SK-N-SH treated with all-trans-retinoic acid at 6 μM for 48 hours (cell line): Measurements from ENCODE around the gene TRPM7.

Experiments
- ESRRG ChIP-seq: fragments of 250-450 bp; sonication (Bioruptor Pico); IDR thresholded peaks from 2 replicates; pipeline ENCODE4 v1.6.1; 2021; ENCODE audit warnings: mild to moderate bottlenecking
- OSR1 ChIP-seq: fragments of 250-450 bp; sonication (Bioruptor Pico); IDR thresholded peaks from 2 replicates; pipeline ENCODE4 v1.8.0; 2022; ENCODE audit warnings: moderate library complexity, mild to moderate bottlenecking, inconsistent platforms
- PPARA ChIP-seq: fragments of 250-450 bp; sonication (Bioruptor Pico); IDR thresholded peaks from 2 replicates; pipeline ENCODE4 v1.5.0; 2020; ENCODE audit warnings: mild to moderate bottlenecking, borderline replicate concordance
- TCF4 ChIP-seq: fragments of 250-450 bp; sonication (Bioruptor Pico); IDR thresholded peaks from 2 replicates; pipeline ENCODE4 v1.8.0; 2021; ENCODE audit warnings: mild to moderate bottlenecking, moderate library complexity, borderline replicate concordance
- ZFP3 ChIP-seq: fragments of 250-450 bp; sonication (Bioruptor Pico); IDR thresholded peaks from 2 replicates; pipeline ENCODE4 v1.5.0; 2020; ENCODE audit warnings: mild to moderate bottlenecking, moderate library complexity
- ZNF8 ChIP-seq: fragments of 450-650 bp; formaldehyde crosslinking; IDR thresholded peaks from 2 replicates; pipeline ENCODE4 v1.5.0; 2020; ENCODE audit warnings: mild to moderate bottlenecking, moderate library complexity
- TF ChIP-seq, protein P1 (sequence below): fragments of 250-450 bp; sonication (Bioruptor Pico); IDR thresholded peaks from 2 replicates; pipeline ENCODE4 v1.5.0; 2020; ENCODE audit warnings: mild to moderate bottlenecking, moderate library complexity
- TF ChIP-seq, protein P2 (sequence below): fragments of 250-450 bp; sonication (Bioruptor Pico); IDR thresholded peaks from 2 replicates; pipeline ENCODE4 v1.8.0; 2020; ENCODE audit warnings: mild to moderate bottlenecking, moderate library complexity, borderline replicate concordance
- TF ChIP-seq, protein P3 (sequence below): fragments of 250-450 bp; sonication (Bioruptor Pico); IDR thresholded peaks from 2 replicates; pipeline ENCODE4 v1.5.1; 2020; ENCODE audit warnings: low read depth, mild to moderate bottlenecking, moderate library complexity

DNA sequence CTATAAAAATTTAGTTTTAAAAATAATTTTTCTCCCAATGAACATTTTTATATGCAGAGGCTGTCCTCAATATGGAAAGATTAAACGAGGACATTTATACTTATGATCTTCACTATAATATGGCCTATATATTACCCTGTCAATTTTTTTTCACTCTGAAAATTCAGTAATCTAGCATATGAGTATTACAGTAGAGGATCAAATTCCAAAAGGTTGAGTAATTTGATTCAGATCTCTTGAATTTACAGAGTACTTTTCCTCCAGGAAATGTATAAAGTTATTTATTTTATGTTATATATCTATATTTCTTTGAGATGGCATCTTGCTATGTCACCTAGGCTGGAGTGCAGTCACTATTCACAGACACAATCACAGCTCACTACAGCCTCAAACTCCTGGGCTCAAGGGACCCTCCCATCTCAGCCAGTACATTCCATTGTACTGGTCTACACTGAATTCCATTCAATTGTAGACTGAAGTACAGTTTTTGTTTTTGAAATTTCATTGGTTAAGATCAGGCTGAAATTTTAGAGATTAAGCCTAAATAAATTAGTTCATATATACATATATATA, 16.3 kb upstream of the TRPM7 start:
- TF ChIP-seq ESRRG (CRISPR knock-in tag) = no peak
- TF ChIP-seq ZNF8 = no peak
- TF ChIP-seq, protein P1, sequence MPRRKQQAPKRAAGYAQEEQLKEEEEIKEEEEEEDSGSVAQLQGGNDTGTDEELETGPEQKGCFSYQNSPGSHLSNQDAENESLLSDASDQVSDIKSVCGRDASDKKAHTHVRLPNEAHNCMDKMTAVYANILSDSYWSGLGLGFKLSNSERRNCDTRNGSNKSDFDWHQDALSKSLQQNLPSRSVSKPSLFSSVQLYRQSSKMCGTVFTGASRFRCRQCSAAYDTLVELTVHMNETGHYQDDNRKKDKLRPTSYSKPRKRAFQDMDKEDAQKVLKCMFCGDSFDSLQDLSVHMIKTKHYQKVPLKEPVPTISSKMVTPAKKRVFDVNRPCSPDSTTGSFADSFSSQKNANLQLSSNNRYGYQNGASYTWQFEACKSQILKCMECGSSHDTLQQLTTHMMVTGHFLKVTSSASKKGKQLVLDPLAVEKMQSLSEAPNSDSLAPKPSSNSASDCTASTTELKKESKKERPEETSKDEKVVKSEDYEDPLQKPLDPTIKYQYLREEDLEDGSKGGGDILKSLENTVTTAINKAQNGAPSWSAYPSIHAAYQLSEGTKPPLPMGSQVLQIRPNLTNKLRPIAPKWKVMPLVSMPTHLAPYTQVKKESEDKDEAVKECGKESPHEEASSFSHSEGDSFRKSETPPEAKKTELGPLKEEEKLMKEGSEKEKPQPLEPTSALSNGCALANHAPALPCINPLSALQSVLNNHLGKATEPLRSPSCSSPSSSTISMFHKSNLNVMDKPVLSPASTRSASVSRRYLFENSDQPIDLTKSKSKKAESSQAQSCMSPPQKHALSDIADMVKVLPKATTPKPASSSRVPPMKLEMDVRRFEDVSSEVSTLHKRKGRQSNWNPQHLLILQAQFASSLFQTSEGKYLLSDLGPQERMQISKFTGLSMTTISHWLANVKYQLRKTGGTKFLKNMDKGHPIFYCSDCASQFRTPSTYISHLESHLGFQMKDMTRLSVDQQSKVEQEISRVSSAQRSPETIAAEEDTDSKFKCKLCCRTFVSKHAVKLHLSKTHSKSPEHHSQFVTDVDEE (CRISPR knock-in tag) = no peak
- TF ChIP-seq, protein P2, sequence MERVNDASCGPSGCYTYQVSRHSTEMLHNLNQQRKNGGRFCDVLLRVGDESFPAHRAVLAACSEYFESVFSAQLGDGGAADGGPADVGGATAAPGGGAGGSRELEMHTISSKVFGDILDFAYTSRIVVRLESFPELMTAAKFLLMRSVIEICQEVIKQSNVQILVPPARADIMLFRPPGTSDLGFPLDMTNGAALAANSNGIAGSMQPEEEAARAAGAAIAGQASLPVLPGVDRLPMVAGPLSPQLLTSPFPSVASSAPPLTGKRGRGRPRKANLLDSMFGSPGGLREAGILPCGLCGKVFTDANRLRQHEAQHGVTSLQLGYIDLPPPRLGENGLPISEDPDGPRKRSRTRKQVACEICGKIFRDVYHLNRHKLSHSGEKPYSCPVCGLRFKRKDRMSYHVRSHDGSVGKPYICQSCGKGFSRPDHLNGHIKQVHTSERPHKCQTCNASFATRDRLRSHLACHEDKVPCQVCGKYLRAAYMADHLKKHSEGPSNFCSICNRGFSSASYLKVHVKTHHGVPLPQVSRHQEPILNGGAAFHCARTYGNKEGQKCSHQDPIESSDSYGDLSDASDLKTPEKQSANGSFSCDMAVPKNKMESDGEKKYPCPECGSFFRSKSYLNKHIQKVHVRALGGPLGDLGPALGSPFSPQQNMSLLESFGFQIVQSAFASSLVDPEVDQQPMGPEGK (CRISPR knock-in tag) = no peak
- no peak for TF ChIP-seq OSR1 (CRISPR knock-in tag)
- TF ChIP-seq, protein P3, sequence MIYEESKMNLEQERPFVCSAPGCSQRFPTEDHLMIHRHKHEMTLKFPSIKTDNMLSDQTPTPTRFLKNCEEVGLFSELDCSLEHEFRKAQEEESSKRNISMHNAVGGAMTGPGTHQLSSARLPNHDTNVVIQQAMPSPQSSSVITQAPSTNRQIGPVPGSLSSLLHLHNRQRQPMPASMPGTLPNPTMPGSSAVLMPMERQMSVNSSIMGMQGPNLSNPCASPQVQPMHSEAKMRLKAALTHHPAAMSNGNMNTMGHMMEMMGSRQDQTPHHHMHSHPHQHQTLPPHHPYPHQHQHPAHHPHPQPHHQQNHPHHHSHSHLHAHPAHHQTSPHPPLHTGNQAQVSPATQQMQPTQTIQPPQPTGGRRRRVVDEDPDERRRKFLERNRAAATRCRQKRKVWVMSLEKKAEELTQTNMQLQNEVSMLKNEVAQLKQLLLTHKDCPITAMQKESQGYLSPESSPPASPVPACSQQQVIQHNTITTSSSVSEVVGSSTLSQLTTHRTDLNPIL (CRISPR knock-in tag) = no peak
- no peak for TF ChIP-seq ZFP3 (CRISPR knock-in tag)
- TF ChIP-seq PPARA (CRISPR knock-in tag) = no peak
- no peak for TF ChIP-seq TCF4 (CRISPR knock-in tag)
